ENCODE results near the gene SPARC.

The SPARC gene

GRCh38 chr5:151657114-151657513, 29.6 kb downstream of the SPARC start:
- Histone ChIP-seq H3K9me3 (ENCODE audit: control insufficient read depth, low read length) (no peaks in the 10 kb centered on the region), H3K4me1 (ENCODE audit: control insufficient read depth, insufficient read depth, low read depth, low read length) (peaks cover 5% of the 10 kb centered on the region), H4K8ac (ENCODE audit: low read length) (no peak overlapping the region), H3K18ac (ENCODE audit: low read depth in 1 of 2, low read length in 2 of 2) (peak overlapping the region in 1 of 2 experiments; percentile 22), H3K23ac (ENCODE audit: low read length in 2 of 2) (peak overlapping the region in 1 of 2 experiments; percentile 54), H3K36me3 (ENCODE audit: control insufficient read depth in 1 of 2, insufficient read depth in 2 of 2, low read depth in 1 of 2, low read length in 2 of 2) (peaks cover 0 to 12% of the 10 kb centered on the region in 2 experiments), H3K27me3 (ENCODE audit: control insufficient read depth in 1 of 2, insufficient read depth in 1 of 2, low read length in 2 of 2) (no peaks in the 10 kb centered on the region), H2AFZ (ENCODE audit: low read depth, low read length) (no peak overlapping the region), H2BK120ac (ENCODE audit: low read depth, low read length) (no peak overlapping the region), H3K27ac (ENCODE audit: low read length, poor library complexity, severe bottlenecking) (no peak overlapping the region), H3K4ac (ENCODE audit: low read depth in 1 of 2, low read length in 2 of 2) (peak overlapping the region in 1 of 2 experiments; percentile 72), H2BK15ac (ENCODE audit: low read depth, poor library complexity, severe bottlenecking) (no peak overlapping the region), H2AK5ac (ENCODE audit: low read length, severe bottlenecking) (peak overlapping the region; percentile 62), H4K91ac (ENCODE audit: low read length) (no peak overlapping the region), H3K4me2 (ENCODE audit: low read length, poor library complexity, severe bottlenecking) (no peak overlapping the region), H3K14ac (ENCODE audit: low read length in 2 of 2) (no peak overlapping the region), H2BK12ac (ENCODE audit: low read length in 2 of 2) (no peak overlapping the region), H2BK5ac (ENCODE audit: low read depth, low read length, poor library complexity, severe bottlenecking) (no peak overlapping the region), H3K79me1 (replicated peaks; ENCODE audit: low read length, poor library complexity, severe bottlenecking) (no peaks in the 10 kb centered on the region), H3K9ac (ENCODE audit: low read length) (no peak overlapping the region), H3K4me3 (ENCODE audit: insufficient read depth in 1 of 2, low read depth in 1 of 2, low read length in 2 of 2) (no peak overlapping the region)
- WGBS = 92% methylated on average over 1 of the region's 1 CpG
- DNase-seq = no peak

GRCh38 chr5:151656311-151656710, 30.4 kb downstream of the SPARC start:
- H3K79me1 ChIP-seq (replicated peaks; ENCODE audit: low read length, poor library complexity, severe bottlenecking) = no peaks in the 10 kb centered on the region
- no peak overlapping the region for H2AFZ ChIP-seq (ENCODE audit: low read depth, low read length)
- no peak overlapping the region for H4K8ac ChIP-seq (ENCODE audit: low read length)
- no peak overlapping the region for H2BK5ac ChIP-seq (ENCODE audit: low read depth, low read length, poor library complexity, severe bottlenecking)
- no peak overlapping the region for H2AK5ac ChIP-seq (ENCODE audit: low read length, severe bottlenecking)
- no peak overlapping the region for H3K4ac ChIP-seq (ENCODE audit: low read depth in 1 of 2, low read length in 2 of 2)
- H4K91ac ChIP-seq (ENCODE audit: low read length) = no peak overlapping the region
- H3K4me1 ChIP-seq (ENCODE audit: control insufficient read depth, insufficient read depth, low read depth, low read length) = peaks cover 5% of the 10 kb centered on the region
- H3K27ac ChIP-seq (ENCODE audit: low read length, poor library complexity, severe bottlenecking) = no peak overlapping the region
- no peak for DNase-seq
- no peak overlapping the region for H3K14ac ChIP-seq (ENCODE audit: low read length in 2 of 2)
- H3K23ac ChIP-seq (ENCODE audit: low read length in 2 of 2) = no peak overlapping the region
- no peak overlapping the region for H3K18ac ChIP-seq (ENCODE audit: low read depth in 1 of 2, low read length in 2 of 2)
- H2BK15ac ChIP-seq (ENCODE audit: low read depth, poor library complexity, severe bottlenecking) = no peak overlapping the region
- H3K9ac ChIP-seq (ENCODE audit: low read length) = no peak overlapping the region
- no peak overlapping the region for H3K4me3 ChIP-seq (ENCODE audit: insufficient read depth in 1 of 2, low read depth in 1 of 2, low read length in 2 of 2)
- peaks cover 0 to 4% of the 10 kb centered on the region in 2 experiments for H3K36me3 ChIP-seq (ENCODE audit: control insufficient read depth in 1 of 2, insufficient read depth in 2 of 2, low read depth in 1 of 2, low read length in 2 of 2)
- no peak overlapping the region for H2BK120ac ChIP-seq (ENCODE audit: low read depth, low read length)
- no peak overlapping the region for H3K4me2 ChIP-seq (ENCODE audit: low read length, poor library complexity, severe bottlenecking)
- no peak overlapping the region for H2BK12ac ChIP-seq (ENCODE audit: low read length in 2 of 2)
- 95% methylated on average over 3 of the region's 4 CpGs for WGBS
- H3K9me3 ChIP-seq (ENCODE audit: control insufficient read depth, low read length) = no peaks in the 10 kb centered on the region
- H3K27me3 ChIP-seq (ENCODE audit: control insufficient read depth in 1 of 2, insufficient read depth in 1 of 2, low read length in 2 of 2) = no peaks in the 10 kb centered on the region

GRCh38 chr5:151651997-151652645, 34.6 kb downstream of the SPARC start:
- H3K14ac ChIP-seq (ENCODE audit: low read length in 2 of 2) = no peak overlapping the region
- peak overlapping the region; percentile 36 for H3K9ac ChIP-seq (ENCODE audit: low read length)
- peak; percentile 83 for DNase-seq
- H4K8ac ChIP-seq (ENCODE audit: low read length) = no peak overlapping the region
- H2BK120ac ChIP-seq (ENCODE audit: low read depth, low read length) = no peak overlapping the region
- no peak overlapping the region for H2AFZ ChIP-seq (ENCODE audit: low read depth, low read length)
- H3K23ac ChIP-seq (ENCODE audit: low read length in 2 of 2) = no peak overlapping the region
- no peak overlapping the region for H2BK15ac ChIP-seq (ENCODE audit: low read depth, poor library complexity, severe bottlenecking)
- 3% methylated on average over 4 of the region's 6 CpGs for WGBS
- H2BK5ac ChIP-seq (ENCODE audit: low read depth, low read length, poor library complexity, severe bottlenecking) = no peak overlapping the region
- H3K4me2 ChIP-seq (ENCODE audit: low read length, poor library complexity, severe bottlenecking) = no peak overlapping the region
- H2BK12ac ChIP-seq (ENCODE audit: low read length in 2 of 2) = no peak overlapping the region
- no peaks in the 10 kb centered on the region for H3K9me3 ChIP-seq (ENCODE audit: control insufficient read depth, low read length)
- no peak overlapping the region for H3K27ac ChIP-seq (ENCODE audit: low read length, poor library complexity, severe bottlenecking)
- no peaks in the 10 kb centered on the region for H3K36me3 ChIP-seq (ENCODE audit: control insufficient read depth in 1 of 2, insufficient read depth in 2 of 2, low read depth in 1 of 2, low read length in 2 of 2)
- H3K27me3 ChIP-seq (ENCODE audit: control insufficient read depth in 1 of 2, insufficient read depth in 1 of 2, low read length in 2 of 2) = no peaks in the 10 kb centered on the region
- H3K4me3 ChIP-seq (ENCODE audit: insufficient read depth in 1 of 2, low read depth in 1 of 2, low read length in 2 of 2) = no peak overlapping the region
- H3K79me1 ChIP-seq (replicated peaks; ENCODE audit: low read length, poor library complexity, severe bottlenecking) = no peaks in the 10 kb centered on the region
- no peak overlapping the region for H3K4ac ChIP-seq (ENCODE audit: low read depth in 1 of 2, low read length in 2 of 2)
- H2AK5ac ChIP-seq (ENCODE audit: low read length, severe bottlenecking) = no peak overlapping the region
- no peak overlapping the region for H3K18ac ChIP-seq (ENCODE audit: low read depth in 1 of 2, low read length in 2 of 2)
- peaks cover 1% of the 10 kb centered on the region for H3K4me1 ChIP-seq (ENCODE audit: control insufficient read depth, insufficient read depth, low read depth, low read length)
- no peak overlapping the region for H4K91ac ChIP-seq (ENCODE audit: low read length)

GRCh38 chr5:151648988-151649387, 37.7 kb downstream of the SPARC start:
- Histone ChIP-seq H2AK5ac (ENCODE audit: low read length, severe bottlenecking) (no peak overlapping the region), H2BK120ac (ENCODE audit: low read depth, low read length) (no peak overlapping the region), H3K14ac (ENCODE audit: low read length in 2 of 2) (no peak overlapping the region), H3K36me3 (ENCODE audit: control insufficient read depth in 1 of 2, insufficient read depth in 2 of 2, low read depth in 1 of 2, low read length in 2 of 2) (no peaks in the 10 kb centered on the region), H3K23ac (ENCODE audit: low read length in 2 of 2) (no peak overlapping the region), H3K4me1 (ENCODE audit: control insufficient read depth, insufficient read depth, low read depth, low read length) (no peaks in the 10 kb centered on the region), H3K4ac (ENCODE audit: low read depth in 1 of 2, low read length in 2 of 2) (no peak overlapping the region), H4K91ac (ENCODE audit: low read length) (no peak overlapping the region), H3K18ac (ENCODE audit: low read depth in 1 of 2, low read length in 2 of 2) (no peak overlapping the region), H3K27me3 (ENCODE audit: control insufficient read depth in 1 of 2, insufficient read depth in 1 of 2, low read length in 2 of 2) (peaks cover 0 to 5% of the 10 kb centered on the region in 2 experiments), H3K4me2 (ENCODE audit: low read length, poor library complexity, severe bottlenecking) (no peak overlapping the region), H2BK15ac (ENCODE audit: low read depth, poor library complexity, severe bottlenecking) (no peak overlapping the region), H3K9me3 (ENCODE audit: control insufficient read depth, low read length) (no peaks in the 10 kb centered on the region), H4K8ac (ENCODE audit: low read length) (no peak overlapping the region), H2BK5ac (ENCODE audit: low read depth, low read length, poor library complexity, severe bottlenecking) (no peak overlapping the region), H2BK12ac (ENCODE audit: low read length in 2 of 2) (no peak overlapping the region), H3K27ac (ENCODE audit: low read length, poor library complexity, severe bottlenecking) (no peak overlapping the region), H3K9ac (ENCODE audit: low read length) (no peak overlapping the region), H2AFZ (ENCODE audit: low read depth, low read length) (no peak overlapping the region), H3K79me1 (replicated peaks; ENCODE audit: low read length, poor library complexity, severe bottlenecking) (no peaks in the 10 kb centered on the region), H3K4me3 (ENCODE audit: insufficient read depth in 1 of 2, low read depth in 1 of 2, low read length in 2 of 2) (no peak overlapping the region)
- DNase-seq = no peak
- 80% methylated on average over 7 of the region's 7 CpGs for WGBS

All from mesenchymal stem cell (in vitro differentiated cells and primary cell).